K562 (cell line): ENCODE data around the gene METTL22. TPM values are rescaled to one million over a fixed set of nuclear protein-coding genes. Genes with fewer than 3 reads are reported as not detected.
A peak's percentile ranks its signal among the peaks of the same experiment; 100 is the strongest.

Experiments
- ASH1L ChIP-seq: fragments of 450-650 bp; IDR thresholded peaks from 2 replicates; pipeline ENCODE4 v1.6.1; 2018; ENCODE audit warnings: borderline replicate concordance, mild to moderate bottlenecking, low read depth; ENCODE audit not compliant: partially characterized antibody
- CBX1 ChIP-seq: sonication (generic); IDR thresholded peaks from 2 replicates; pipeline ENCODE4 v1.6.1; 2016; ENCODE audit warnings: antibody characterized with exemption, low read depth, mild to moderate bottlenecking
- ETS2 ChIP-seq: IDR thresholded peaks from 2 replicates; pipeline ENCODE4 v1.6.1; 2016; ENCODE audit warnings: borderline replicate concordance, missing genetic modification characterization, mild to moderate bottlenecking, moderate library complexity, missing compliant biosample characterization; ENCODE audit not compliant: poor library complexity, severe bottlenecking
- MTA3 ChIP-seq: fragments of 450-650 bp; formaldehyde crosslinking; IDR thresholded peaks from 2 replicates; pipeline ENCODE4 v1.6.1; 2017; ENCODE audit warnings: mild to moderate bottlenecking, borderline replicate concordance
- PHF21A ChIP-seq: fragments of 450-650 bp; IDR thresholded peaks from 2 replicates; pipeline ENCODE4 v1.6.1; 2017; ENCODE audit warnings: low read depth, borderline replicate concordance
- POLR3A ChIP-seq: IDR thresholded peaks from 2 replicates; pipeline ENCODE4 v1.6.1; 2011; ENCODE audit warnings: borderline replicate concordance, mild to moderate bottlenecking, moderate library complexity; ENCODE audit not compliant: insufficient read length, insufficient read depth; ENCODE audit errors: extremely low read depth
- TBP ChIP-seq: optimal IDR thresholded peaks from 2 replicates; pipeline ENCODE3; 2011; ENCODE audit warnings: low read depth, low read length, improper control_type of control experiment
- ZNF253 ChIP-seq: fragments of 250-450 bp; sonication (Bioruptor Pico); conservative IDR thresholded peaks from 2 replicates; pipeline ENCODE4 v1.6.1; 2021; ENCODE audit warnings: mild to moderate bottlenecking
- ZNF76 ChIP-seq: fragments of 250-450 bp; sonication (Bioruptor Pico); IDR thresholded peaks from 2 replicates; pipeline ENCODE4 v1.4.0; 2020; ENCODE audit warnings: mild to moderate bottlenecking, moderate library complexity, borderline replicate concordance
- polyA plus RNA-seq, 8 experiments: library from polyadenylated mRNA; depleted of rRNA in 4 of 8; stranded (reverse) in 5 of 8; unstranded in 3 of 8; fragments of >200 nt; fragmentation: Nextera tagmentation in 2 of 8; fragmentation: Illumina TruSeq in 1 of 8; extraction: Ambion mirVana in 2 of 8; extraction: Trizol in 1 of 8; gene quantifications; 2 replicates each; pipeline versions ENCODE4 v1.2.1 to v1.2.3, GENCODE V29; 2011 to 2014; ENCODE audit warnings: inconsistent platforms in 1 of 8, missing spikeins in 1 of 8
- total RNA-seq, 7 experiments: library from RNA; depleted of rRNA in 6 of 7; stranded (reverse); fragments of >200 nt in 6 of 7; fragmentation: Illumina TruSeq in 2 of 7; extraction: Trizol in 2 of 7; gene quantifications; 2 replicates each; pipeline versions ENCODE4 v1.2.1 to v1.2.3, GENCODE V29; 2011 to 2021; ENCODE audit warnings: low replicate concordance in 1 of 7
- TF ChIP-seq, protein P1 (sequence below): fragments of 250-450 bp; sonication (Bioruptor Pico); IDR thresholded peaks from 2 replicates; pipeline ENCODE4 v1.4.0; 2020; ENCODE audit warnings: mild to moderate bottlenecking
- TF ChIP-seq, protein P2 (sequence below): IDR thresholded peaks from 3 replicates; pipeline ENCODE4 v1.6.1; 2011; ENCODE audit warnings: borderline replicate concordance, mild to moderate bottlenecking, moderate library complexity; ENCODE audit not compliant: insufficient read length; ENCODE audit errors: extremely low read depth

The METTL22 gene
- total and polyA plus RNA-seq, 9 of the 15 experiments (the other 6 are each of a cell fraction or from before 2014, with no cell fraction given): 6.9 to 33.2 (median 18.5) TPM

DNA sequence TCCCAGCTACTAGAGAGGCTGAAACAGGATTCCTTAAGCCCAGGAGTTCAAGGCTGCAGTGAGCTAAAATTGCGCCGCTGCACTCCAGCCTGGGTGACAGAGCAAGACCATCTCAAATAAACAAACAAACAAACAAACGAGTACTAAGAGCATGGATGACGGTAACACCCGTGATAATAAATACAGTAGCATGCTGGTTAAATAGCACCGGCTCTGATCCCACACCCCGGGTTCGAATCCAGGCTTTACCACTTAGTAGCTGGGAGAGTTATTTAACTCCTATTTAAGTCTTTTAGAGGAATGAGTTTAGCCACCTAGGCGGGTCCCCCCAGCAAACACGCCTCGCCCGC lies 301 bp upstream of the METTL22 start (continued):
- TF ChIP-seq, protein P1, sequence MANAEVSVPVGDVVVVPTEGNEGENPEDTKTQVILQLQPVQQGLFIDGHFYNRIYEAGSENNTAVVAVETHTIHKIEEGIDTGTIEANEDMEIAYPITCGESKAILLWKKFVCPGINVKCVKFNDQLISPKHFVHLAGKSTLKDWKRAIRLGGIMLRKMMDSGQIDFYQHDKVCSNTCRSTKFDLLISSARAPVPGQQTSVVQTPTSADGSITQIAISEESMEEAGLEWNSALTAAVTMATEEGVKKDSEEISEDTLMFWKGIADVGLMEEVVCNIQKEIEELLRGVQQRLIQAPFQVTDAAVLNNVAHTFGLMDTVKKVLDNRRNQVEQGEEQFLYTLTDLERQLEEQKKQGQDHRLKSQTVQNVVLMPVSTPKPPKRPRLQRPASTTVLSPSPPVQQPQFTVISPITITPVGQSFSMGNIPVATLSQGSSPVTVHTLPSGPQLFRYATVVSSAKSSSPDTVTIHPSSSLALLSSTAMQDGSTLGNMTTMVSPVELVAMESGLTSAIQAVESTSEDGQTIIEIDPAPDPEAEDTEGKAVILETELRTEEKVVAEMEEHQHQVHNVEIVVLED: no peak
- no peak for TF ChIP-seq ZNF253 (CRISPR knock-in tag)
- peak; percentile 69 for TF ChIP-seq POLR3A
- TF ChIP-seq CBX1: 0 out of 2 replicates have a peak, but pooled peaks have one; percentile 1
- no peak for TF ChIP-seq ZNF76 (CRISPR knock-in tag)
- no peak for TF ChIP-seq ASH1L
- no peak for TF ChIP-seq PHF21A
- TF ChIP-seq ETS2: no peak
- TF ChIP-seq MTA3: no peak
- TF ChIP-seq, protein P2, sequence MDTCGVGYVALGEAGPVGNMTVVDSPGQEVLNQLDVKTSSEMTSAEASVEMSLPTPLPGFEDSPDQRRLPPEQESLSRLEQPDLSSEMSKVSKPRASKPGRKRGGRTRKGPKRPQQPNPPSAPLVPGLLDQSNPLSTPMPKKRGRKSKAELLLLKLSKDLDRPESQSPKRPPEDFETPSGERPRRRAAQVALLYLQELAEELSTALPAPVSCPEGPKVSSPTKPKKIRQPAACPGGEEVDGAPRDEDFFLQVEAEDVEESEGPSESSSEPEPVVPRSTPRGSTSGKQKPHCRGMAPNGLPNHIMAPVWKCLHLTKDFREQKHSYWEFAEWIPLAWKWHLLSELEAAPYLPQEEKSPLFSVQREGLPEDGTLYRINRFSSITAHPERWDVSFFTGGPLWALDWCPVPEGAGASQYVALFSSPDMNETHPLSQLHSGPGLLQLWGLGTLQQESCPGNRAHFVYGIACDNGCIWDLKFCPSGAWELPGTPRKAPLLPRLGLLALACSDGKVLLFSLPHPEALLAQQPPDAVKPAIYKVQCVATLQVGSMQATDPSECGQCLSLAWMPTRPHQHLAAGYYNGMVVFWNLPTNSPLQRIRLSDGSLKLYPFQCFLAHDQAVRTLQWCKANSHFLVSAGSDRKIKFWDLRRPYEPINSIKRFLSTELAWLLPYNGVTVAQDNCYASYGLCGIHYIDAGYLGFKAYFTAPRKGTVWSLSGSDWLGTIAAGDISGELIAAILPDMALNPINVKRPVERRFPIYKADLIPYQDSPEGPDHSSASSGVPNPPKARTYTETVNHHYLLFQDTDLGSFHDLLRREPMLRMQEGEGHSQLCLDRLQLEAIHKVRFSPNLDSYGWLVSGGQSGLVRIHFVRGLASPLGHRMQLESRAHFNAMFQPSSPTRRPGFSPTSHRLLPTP: peak; percentile 81
- peak; percentile 83 for TF ChIP-seq TBP
